ENCODE results near the gene ATG10.

DNA sequence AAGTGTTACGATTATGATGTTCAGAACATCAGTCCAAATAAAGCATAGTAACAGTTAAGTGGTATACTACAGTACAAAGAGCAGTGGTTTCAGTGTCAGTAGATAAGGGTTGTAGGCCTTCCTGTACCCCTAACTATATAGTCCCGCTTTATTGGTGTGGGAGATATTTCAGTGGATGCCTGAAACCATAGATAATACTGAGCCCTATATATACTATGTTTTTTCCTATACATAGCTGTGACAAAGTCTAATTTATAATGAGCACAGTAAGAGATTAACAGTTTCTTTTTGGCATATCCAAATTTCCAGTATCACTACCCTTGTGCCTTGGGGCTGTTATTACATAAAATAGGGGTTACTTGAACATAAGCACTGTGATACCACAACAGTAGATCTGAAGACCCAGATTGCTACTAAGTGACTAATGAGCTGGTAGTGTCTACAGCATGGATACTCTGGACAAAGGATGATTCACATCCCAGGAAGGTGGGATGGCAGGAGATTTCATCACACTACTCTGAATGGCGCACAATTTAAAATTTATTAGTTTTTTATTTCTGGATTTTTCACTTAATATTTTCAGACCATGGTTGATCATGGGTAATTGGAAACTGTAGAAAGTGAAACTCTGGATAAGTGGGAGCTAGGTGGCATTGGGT, 187.1 kb downstream of the ATG10 start:
- TF ChIP-seq, protein P1, sequence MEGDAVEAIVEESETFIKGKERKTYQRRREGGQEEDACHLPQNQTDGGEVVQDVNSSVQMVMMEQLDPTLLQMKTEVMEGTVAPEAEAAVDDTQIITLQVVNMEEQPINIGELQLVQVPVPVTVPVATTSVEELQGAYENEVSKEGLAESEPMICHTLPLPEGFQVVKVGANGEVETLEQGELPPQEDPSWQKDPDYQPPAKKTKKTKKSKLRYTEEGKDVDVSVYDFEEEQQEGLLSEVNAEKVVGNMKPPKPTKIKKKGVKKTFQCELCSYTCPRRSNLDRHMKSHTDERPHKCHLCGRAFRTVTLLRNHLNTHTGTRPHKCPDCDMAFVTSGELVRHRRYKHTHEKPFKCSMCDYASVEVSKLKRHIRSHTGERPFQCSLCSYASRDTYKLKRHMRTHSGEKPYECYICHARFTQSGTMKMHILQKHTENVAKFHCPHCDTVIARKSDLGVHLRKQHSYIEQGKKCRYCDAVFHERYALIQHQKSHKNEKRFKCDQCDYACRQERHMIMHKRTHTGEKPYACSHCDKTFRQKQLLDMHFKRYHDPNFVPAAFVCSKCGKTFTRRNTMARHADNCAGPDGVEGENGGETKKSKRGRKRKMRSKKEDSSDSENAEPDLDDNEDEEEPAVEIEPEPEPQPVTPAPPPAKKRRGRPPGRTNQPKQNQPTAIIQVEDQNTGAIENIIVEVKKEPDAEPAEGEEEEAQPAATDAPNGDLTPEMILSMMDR (IDR thresholded peaks at IDR 0.05), result no peak
- TF ChIP-seq KAT7 (CRISPR knock-in tag; IDR thresholded peaks at IDR 0.05; ENCODE audit: borderline replicate concordance) (no peak), ZNF121 (CRISPR knock-in tag; IDR thresholded peaks at IDR 0.05) (no peak), CREB1 (CRISPR knock-in tag; IDR thresholded peaks at IDR 0.05) (no peak)
- TF ChIP-seq, protein P2, sequence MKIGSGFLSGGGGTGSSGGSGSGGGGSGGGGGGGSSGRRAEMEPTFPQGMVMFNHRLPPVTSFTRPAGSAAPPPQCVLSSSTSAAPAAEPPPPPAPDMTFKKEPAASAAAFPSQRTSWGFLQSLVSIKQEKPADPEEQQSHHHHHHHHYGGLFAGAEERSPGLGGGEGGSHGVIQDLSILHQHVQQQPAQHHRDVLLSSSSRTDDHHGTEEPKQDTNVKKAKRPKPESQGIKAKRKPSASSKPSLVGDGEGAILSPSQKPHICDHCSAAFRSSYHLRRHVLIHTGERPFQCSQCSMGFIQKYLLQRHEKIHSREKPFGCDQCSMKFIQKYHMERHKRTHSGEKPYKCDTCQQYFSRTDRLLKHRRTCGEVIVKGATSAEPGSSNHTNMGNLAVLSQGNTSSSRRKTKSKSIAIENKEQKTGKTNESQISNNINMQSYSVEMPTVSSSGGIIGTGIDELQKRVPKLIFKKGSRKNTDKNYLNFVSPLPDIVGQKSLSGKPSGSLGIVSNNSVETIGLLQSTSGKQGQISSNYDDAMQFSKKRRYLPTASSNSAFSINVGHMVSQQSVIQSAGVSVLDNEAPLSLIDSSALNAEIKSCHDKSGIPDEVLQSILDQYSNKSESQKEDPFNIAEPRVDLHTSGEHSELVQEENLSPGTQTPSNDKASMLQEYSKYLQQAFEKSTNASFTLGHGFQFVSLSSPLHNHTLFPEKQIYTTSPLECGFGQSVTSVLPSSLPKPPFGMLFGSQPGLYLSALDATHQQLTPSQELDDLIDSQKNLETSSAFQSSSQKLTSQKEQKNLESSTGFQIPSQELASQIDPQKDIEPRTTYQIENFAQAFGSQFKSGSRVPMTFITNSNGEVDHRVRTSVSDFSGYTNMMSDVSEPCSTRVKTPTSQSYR (CRISPR knock-in tag; IDR thresholded peaks at IDR 0.05), result no peak

Measured in WTC11 (cell line).